GM12892 (cell line): Measurements from ENCODE around the gene DNAJC17.

Experiments used
- POLR2A ChIP-seq: IDR thresholded peaks from 2 replicates; pipeline ENCODE4 v1.6.1; 2011; ENCODE audit warnings: low read depth, low read length, control low read depth
- TAF1 ChIP-seq: IDR thresholded peaks from 2 replicates; pipeline ENCODE4 v1.6.1; 2011; ENCODE audit warnings: low read depth, mild to moderate bottlenecking, control low read depth, low read length, borderline replicate concordance

DNA sequence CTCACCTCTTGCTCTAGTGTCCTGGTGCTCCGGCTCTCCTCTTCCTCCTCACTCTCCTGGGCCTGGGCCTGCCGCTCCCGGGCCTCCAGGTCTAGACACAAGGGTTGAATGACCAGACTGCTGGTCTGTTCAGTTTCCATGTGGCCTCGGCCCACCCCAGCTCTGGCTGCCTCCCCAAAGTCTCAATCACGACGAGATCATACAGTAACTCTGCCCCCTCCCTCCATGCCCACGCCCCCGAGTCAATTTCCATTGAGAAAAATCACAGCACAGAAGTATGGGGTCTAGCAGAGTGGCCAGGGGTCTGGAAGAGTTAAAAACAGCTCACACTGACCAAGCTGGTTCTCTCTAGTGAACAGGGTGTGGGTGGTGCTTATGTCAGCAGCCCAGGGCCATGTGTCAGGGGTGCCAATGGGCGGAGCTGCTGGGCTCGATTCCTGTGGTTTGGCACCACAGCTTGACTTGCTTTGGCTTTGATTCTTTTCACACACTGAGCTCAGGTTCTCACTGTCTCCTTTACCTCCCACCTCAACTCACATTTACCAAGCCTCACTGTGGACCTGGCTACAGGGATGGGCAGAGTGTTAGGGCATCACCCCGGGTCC, 30.6 kb downstream of the DNAJC17 start:
- TF ChIP-seq TAF1 (no peak), POLR2A (no peak)
